HPDE6-E6E7 (cell line): Measurements from ENCODE around the gene GAS6.
"Not testable (repeated sequence)": the region's sequence is repeated elsewhere in the genome, so short reads cannot be mapped to it uniquely, and the experiment has no call there.

ENCODE experiments used
- DNase-seq: peaks from one replicate; pipeline ENCODE4 v3.0.0; 2011; ENCODE audit warnings: missing footprints; ENCODE audit errors: extremely low spot score

GAS6 gene

GRCh38 chr13:113837560-113838355 lies 26.1 kb downstream of the GAS6 start:
- peak; percentile 96 for DNase-seq

- peak; percentile 76 for DNase-seq
Measured at GRCh38 chr13:113836768-113837559, 26.9 kb downstream of the GAS6 start.

GRCh38 chr13:113835461-113836270 lies 28.2 kb downstream of the GAS6 start:
- no peak for DNase-seq

GRCh38 chr13:113834496-113835200 lies 29.2 kb downstream of the GAS6 start:
- DNase-seq: no peak

GRCh38 chr13:113834006-113834405 lies 29.9 kb downstream of the GAS6 start:
- not testable (repeated sequence) for DNase-seq

GRCh38 chr13:113833111-113833830 lies 30.6 kb downstream of the GAS6 start:
- no peak for DNase-seq

GRCh38 chr13:113832631-113833030 lies 31.2 kb downstream of the GAS6 start:
- DNase-seq: no peak

- no peak for DNase-seq
Measured at GRCh38 chr13:113832205-113832604, 31.7 kb downstream of the GAS6 start.

GRCh38 chr13:113831061-113831460 lies 32.8 kb downstream of the GAS6 start:
- DNase-seq: no peak

GRCh38 chr13:113830426-113830950 lies 33.4 kb downstream of the GAS6 start:
- DNase-seq: not testable (repeated sequence)

- DNase-seq: no peak
Measured at GRCh38 chr13:113828282-113828825, 35.5 kb downstream of the GAS6 start.

- no peak for DNase-seq
Measured at GRCh38 chr13:113827021-113827420, 36.9 kb downstream of the GAS6 start.

- not testable (repeated sequence) for DNase-seq
Measured at GRCh38 chr13:113826446-113826845, 37.4 kb downstream of the GAS6 start.

- no peak for DNase-seq
Measured at GRCh38 chr13:113825841-113826240, 38.0 kb downstream of the GAS6 start.

- DNase-seq: no peak
Measured at GRCh38 chr13:113823771-113824170, 40.1 kb downstream of the GAS6 start.

- no peak for DNase-seq
Measured at GRCh38 chr13:113822956-113823744, 40.7 kb downstream of the GAS6 start.

- DNase-seq: no peak
Measured at GRCh38 chr13:113822266-113822665, 41.6 kb downstream of the GAS6 start.

GRCh38 chr13:113821847-113822246 lies 42.0 kb downstream of the GAS6 start:
- DNase-seq: no peak
